Coronary artery (tissue), 2 donors: ENCODE measurements around the gene TMEM258.
A peak's percentile ranks its signal among the peaks of the same experiment; 100 is the strongest.

Source experiments
- DNase-seq: peaks from one replicate; pipeline ENCODE4 v3.0.0-alpha.2; 2017; ENCODE audit warnings: low spot score
- H3K27ac ChIP-seq, 2 donors: fragments of 200-600 bp; sonication (generic); one replicate each; pipeline ENCODE4 v1.5.1; 2016 to 2019
- H3K4me3 ChIP-seq: fragments of 200-600 bp; sonication (generic); 2 replicates; pipeline ENCODE4 v1.5.1; 2016; ENCODE audit warnings: mild to moderate bottlenecking, moderate library complexity
- TF ChIP-seq, protein P1 (sequence below): fragments of 200-600 bp; sonication (generic); IDR thresholded peaks from one replicate; pipeline ENCODE4 v1.5.1; 2019; ENCODE audit warnings: antibody characterized with exemption

Gene TMEM258

DNA sequence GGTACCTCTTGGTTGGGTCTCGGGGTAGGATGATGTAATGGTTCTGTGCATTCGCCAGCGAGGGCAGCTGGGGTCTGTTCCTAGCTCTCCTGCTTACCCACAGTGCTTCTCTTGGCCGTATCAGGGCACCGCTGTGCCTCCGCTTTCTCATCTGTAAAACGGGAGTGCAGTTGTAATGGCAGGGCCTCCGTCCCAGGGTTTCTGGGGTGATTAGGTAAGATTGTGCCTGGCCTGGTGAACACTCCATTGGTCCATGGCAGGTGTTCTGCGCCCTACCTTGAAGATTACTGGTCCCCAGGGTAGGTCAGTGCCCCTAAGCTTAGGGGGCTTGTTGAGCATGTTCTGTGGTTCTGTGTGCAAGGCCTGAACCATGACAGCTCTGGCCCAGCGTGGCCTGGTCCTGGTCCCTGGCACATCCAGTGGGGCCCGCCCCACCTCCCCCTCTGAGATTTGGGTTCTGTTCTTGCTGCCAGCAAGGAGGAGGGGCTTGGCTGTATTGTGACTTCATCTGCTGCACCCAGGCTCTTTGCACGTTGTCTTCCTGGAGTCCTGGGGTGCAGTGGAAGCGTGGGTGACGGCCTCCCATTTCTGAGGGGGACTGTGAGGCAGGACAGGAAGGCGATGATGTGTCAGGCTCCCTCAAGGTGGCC lies 35.1 kb downstream of the TMEM258 start:
- no peak for DNase-seq
- Histone ChIP-seq H3K27ac (no peak overlapping the region), H3K4me3 (no peak overlapping the region)

DNA sequence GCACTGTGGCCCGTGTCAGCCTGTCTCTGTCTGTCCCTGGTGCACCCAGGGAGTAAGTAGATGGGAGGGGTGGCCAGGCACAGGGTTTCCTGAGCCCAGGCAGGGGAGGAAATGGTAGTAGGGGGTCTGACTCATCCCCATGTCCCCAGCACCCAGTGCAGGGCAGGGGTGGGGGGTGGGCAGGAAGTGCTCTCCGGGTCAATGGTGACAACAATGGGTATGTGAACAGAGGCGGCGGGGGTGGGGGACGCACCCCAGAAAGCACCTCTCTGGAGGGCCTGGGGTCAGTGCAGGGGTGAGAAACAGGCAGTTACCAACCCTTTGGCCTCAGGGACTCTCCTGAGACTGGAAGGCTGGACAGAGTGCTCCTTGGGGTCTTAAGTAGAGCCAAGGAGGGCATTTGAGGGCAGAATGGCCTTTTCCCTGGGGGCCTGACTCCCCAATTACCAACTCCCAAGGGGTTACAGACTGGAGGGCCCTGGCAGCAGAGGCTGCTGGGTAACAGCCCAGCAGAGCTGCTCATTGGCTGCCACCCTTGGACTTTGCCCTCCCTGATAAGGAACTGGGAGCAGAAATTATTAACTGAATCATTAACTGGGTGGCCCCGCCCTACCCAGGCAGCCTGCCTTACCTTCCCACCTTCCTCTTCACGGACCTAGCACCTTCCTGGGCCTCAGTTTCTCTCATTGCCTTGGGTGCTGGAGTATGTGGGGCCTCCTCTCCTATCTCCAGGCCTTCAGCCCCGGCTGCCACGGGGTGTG lies 35.8 kb downstream of the TMEM258 start:
- TF ChIP-seq, protein P1, sequence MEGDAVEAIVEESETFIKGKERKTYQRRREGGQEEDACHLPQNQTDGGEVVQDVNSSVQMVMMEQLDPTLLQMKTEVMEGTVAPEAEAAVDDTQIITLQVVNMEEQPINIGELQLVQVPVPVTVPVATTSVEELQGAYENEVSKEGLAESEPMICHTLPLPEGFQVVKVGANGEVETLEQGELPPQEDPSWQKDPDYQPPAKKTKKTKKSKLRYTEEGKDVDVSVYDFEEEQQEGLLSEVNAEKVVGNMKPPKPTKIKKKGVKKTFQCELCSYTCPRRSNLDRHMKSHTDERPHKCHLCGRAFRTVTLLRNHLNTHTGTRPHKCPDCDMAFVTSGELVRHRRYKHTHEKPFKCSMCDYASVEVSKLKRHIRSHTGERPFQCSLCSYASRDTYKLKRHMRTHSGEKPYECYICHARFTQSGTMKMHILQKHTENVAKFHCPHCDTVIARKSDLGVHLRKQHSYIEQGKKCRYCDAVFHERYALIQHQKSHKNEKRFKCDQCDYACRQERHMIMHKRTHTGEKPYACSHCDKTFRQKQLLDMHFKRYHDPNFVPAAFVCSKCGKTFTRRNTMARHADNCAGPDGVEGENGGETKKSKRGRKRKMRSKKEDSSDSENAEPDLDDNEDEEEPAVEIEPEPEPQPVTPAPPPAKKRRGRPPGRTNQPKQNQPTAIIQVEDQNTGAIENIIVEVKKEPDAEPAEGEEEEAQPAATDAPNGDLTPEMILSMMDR = no peak
- Histone ChIP-seq H3K4me3 (no peak overlapping the region), H3K27ac (peak overlapping the region in 1 of 2 donors; percentile 70)
- DNase-seq = no peak

More for the DNA sequence above, 35.1 kb downstream of the TMEM258 start:
- TF ChIP-seq, protein P1 = no peak

DNA sequence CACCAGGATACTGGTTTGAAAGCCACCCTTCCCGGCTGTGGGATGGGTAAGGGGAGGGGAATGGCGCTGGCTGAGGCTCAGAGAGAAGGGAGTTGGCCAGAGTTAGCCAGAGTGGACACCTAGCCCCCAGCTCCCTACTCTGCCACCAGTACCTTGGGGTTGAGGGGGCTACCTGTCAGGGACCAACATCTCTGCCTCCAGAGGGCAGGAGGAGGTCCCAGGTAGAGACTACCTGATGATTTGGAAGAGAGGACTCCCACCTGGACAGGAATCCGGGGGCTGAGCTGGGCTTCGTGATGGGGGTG lies 36.3 kb downstream of the TMEM258 start:
- no peak for DNase-seq
- Histone ChIP-seq H3K27ac (peak overlapping the region in 1 of 2 donors; percentile 70), H3K4me3 (no peak overlapping the region)
- TF ChIP-seq, protein P1 = no peak

DNA sequence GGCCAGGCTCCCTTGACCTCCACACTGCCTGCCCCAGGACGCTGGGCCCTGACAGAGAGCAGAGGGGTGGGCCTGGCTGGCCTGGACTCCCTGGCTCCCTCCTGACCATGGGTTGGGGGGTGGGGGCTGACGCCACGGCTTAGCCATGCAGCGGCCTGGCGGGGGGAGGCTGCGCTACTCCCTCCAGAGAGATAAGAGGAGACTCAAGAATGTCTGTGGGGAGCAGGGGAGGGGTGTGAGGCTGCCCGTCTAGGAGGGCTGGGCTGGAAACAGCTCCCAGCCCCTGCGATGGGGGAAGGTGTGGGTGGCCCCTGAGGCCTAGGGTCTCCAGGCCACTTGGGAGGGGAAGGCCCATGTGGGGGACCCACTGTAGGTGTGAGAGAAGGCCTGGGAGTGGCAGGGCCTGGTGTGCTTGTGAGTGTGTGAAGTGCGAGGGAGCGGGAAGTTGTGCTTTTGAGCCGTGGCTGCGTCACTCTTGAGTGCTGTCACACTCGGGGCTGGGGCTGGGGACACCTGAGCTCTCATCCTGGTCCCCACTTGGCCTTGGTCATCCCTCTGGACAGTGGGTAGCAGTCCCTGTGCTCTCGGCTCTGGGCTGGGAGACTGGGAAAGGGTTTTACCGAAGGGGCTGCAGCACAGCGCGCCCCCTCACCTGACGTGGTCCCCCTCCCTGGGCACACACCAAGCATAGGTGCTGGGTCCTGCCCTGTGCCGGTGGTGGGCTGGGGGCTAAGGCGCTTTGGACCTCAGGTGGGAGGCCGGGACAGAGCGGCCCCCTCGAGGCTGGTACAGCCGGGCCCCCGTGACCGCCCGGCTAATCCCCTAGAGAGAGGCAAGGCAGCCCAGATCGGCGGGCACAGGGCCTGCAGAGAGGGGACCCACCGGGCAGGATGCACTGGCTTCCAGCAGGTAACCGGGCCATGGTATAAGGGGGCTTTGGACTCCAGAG lies 37.6 kb downstream of the TMEM258 start:
- H3K4me3 ChIP-seq = peak overlapping the region; percentile 79
- peak overlapping the region in 1 of 2 donors; percentile 70 for H3K27ac ChIP-seq
- TF ChIP-seq, protein P1 = no peak
- no peak for DNase-seq

DNA sequence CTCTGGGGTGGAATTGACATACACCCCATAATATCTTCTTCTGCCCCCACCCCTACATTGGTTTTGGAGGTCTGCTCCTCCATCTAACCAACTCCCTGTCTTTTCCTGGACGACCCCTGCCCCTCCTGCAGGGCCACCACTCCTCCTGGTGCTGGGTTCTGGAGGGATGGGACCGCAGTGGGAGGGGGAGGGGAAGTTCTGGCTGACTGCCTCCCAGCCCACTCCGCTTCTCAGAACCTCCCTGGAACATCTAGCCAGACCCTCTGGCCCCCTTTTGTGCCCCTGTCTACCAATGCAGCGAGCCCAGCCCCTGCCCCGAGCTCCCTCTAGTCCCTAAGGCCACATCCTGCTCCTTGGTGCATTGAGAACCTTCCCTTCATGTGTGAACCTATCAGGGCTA lies 38.7 kb downstream of the TMEM258 start:
- H3K27ac ChIP-seq = peak overlapping the region in 1 of 2 donors; percentile 70

DNA sequence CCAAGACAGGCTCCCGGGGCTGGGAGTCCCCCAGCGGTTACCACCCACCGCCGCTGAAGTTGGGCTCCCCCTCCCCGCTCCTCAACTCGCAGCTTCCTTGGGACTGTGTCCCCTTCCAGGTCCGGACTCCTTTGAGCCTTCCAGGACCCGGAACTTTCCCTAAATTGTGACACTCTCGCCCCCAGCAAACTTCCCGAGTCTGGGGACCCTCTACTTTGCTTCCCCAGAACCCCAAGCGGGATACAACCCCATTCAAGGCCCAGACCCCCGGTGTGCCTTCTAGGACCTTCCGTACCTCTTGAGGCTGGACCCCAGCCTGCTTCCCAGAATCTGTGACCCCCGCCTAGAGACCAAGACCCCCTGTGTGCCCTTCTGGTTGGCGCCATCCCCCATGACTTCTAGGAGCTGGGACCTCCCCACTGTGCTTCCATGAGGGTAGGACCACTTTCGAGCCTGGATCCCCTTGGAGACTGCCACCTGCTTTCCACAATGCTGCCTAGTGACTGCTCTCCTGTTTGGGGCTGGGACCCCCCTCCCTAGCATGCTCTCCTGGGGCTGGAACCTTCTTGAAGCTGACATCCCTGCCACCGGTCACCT lies 39.4 kb downstream of the TMEM258 start:
- no peak for DNase-seq
- TF ChIP-seq, protein P1 = no peak
- Histone ChIP-seq H3K27ac (peak overlapping the region in 1 of 2 donors; percentile 70), H3K4me3 (peak overlapping the region; percentile 79)

More for the DNA sequence above, 38.7 kb downstream of the TMEM258 start:
- DNase-seq = no peak
- H3K4me3 ChIP-seq = peak overlapping the region; percentile 79
- TF ChIP-seq, protein P1 = no peak
